Panc1 (cell line): Measurements from ENCODE around the gene EMID1. TPM values are rescaled to one million over a fixed set of nuclear protein-coding genes. Genes with fewer than 3 reads are reported as not detected.

Experiments used
- ATAC-seq: fragments of 200-7000 bp; cut with Tn5 transposase; 2 replicates; pipeline ENCODE4 v1.9.1; 2020; ENCODE audit warnings: mild to moderate bottlenecking, moderate library complexity
- BruUV-seq: library from RNA; stranded (reverse); fragments of 400-500 nt; replicated peaks from 2 replicates; lab custom pipeline; 2021; lab: Mats Ljungman, UMichigan
- CTCF ChIA-PET: fragments of 300-600 bp; sonication (Branson Sonifier 250); formaldehyde crosslinking; loops from one replicate; lab custom pipeline; 2022; ENCODE audit warnings: antibody characterized with exemption; lab: Charles Lee
- POLR2A ChIA-PET: fragments of 300-600 bp; sonication (Branson Sonifier 250); formaldehyde crosslinking; loops from one replicate; lab custom pipeline; 2022; ENCODE audit warnings: antibody characterized with exemption; lab: Charles Lee
- DNase-seq: peaks from one replicate; pipeline ENCODE4 v3.0.0-alpha.2; 2010; ENCODE audit warnings: low read depth, low spot score
- H3K27ac ChIP-seq: 2 replicates; pipeline ENCODE4 v1.5.1; 2011; ENCODE audit warnings: mild to moderate bottlenecking, low read length, inconsistent platforms
- H3K27me3 ChIP-seq: fragments of 200-500 bp; sonication (Bioruptor generic); 2 replicates; pipeline ENCODE4 v1.6.0; 2014; ENCODE audit warnings: low read length, inconsistent platforms; ENCODE audit not compliant: control insufficient read depth, insufficient read depth
- H3K36me3 ChIP-seq: fragments of 200-500 bp; sonication (Bioruptor generic); 2 replicates; pipeline ENCODE4 v1.5.1; 2014; ENCODE audit warnings: inconsistent platforms, mild to moderate bottlenecking, low read length, moderate library complexity; ENCODE audit not compliant: control insufficient read depth, insufficient read depth
- H3K4me1 ChIP-seq: 2 replicates; pipeline ENCODE4 v1.5.1; 2011; ENCODE audit warnings: inconsistent platforms, mild to moderate bottlenecking, low read length, moderate library complexity; ENCODE audit not compliant: control insufficient read depth, insufficient read depth
- H3K4me3 ChIP-seq, 2 experiments: 2 replicates each; pipeline ENCODE4 v1.5.1; 2011 to 2012; ENCODE audit warnings: low read depth in 2 of 2, low read length in 2 of 2, mild to moderate bottlenecking in 2 of 2, inconsistent platforms in 1 of 2, moderate library complexity in 1 of 2
- H3K9me3 ChIP-seq: fragments of 200-500 bp; sonication (Bioruptor generic); 2 replicates; pipeline ENCODE4 v1.5.1; 2014; ENCODE audit warnings: low read depth, mild to moderate bottlenecking, inconsistent platforms, low read length, moderate library complexity; ENCODE audit not compliant: control insufficient read depth, insufficient read depth
- CTCF ChIP-seq: fragments of 450-650 bp; IDR thresholded peaks from 2 replicates; pipeline ENCODE4 v1.5.1; 2017; ENCODE audit warnings: mild to moderate bottlenecking
- POLR2AphosphoS5 ChIP-seq: IDR thresholded peaks from 2 replicates; pipeline ENCODE4 v1.6.1; 2012; ENCODE audit warnings: mild to moderate bottlenecking, low read depth, low read length, moderate library complexity
- REST ChIP-seq, 2 experiments: IDR thresholded peaks; 2 replicates each; pipeline ENCODE4 v1.6.1; 2011 to 2012; ENCODE audit warnings: low read depth in 2 of 2, control low read depth in 1 of 2, low read length in 1 of 2, mild to moderate bottlenecking in 1 of 2, moderate library complexity in 1 of 2; ENCODE audit not compliant: insufficient read depth in 1 of 2
- SIN3A ChIP-seq: IDR thresholded peaks from 2 replicates; pipeline ENCODE4 v1.6.1; 2012; ENCODE audit warnings: low read depth, mild to moderate bottlenecking, low read length, moderate library complexity, borderline replicate concordance; ENCODE audit not compliant: insufficient read depth
- TCF7L2 ChIP-seq: IDR thresholded peaks from 2 replicates; pipeline ENCODE4 v1.6.1; 2011; ENCODE audit warnings: mild to moderate bottlenecking, low read depth, low read length, inconsistent platforms
- in situ Hi-C: cut with HindIII; loops from 2 replicates; pipeline ENCODE4 v1.10.0; 2016; ENCODE audit warnings: low sequenced_read_pairs, low pct_unique_long_range_greater_than_20kb
- intact Hi-C: fragments of 100-400 bp; cut with micrococcal nuclease; formaldehyde crosslinking; loops from one replicate; pipeline ENCODE4 v1.10.0; 2022; ENCODE audit not compliant: unreplicated experiment
- total RNA-seq: library from RNA; stranded (reverse); gene quantifications from one replicate; pipeline ENCODE4 v1.2.1, GENCODE V29; 2021; ENCODE audit not compliant: unreplicated experiment

The EMID1 gene
- total RNA-seq, 1 experiment from 2014 or later, result 1.1 TPM

GRCh38 chr22:29267462-29267857, 61.8 kb downstream of the EMID1 start:
- peaks cover 30% of the 10 kb centered on the region for H3K4me1 ChIP-seq
- peak overlapping the region; percentile 98 for H3K27ac ChIP-seq
- peaks cover 27% of the 10 kb centered on the region for H3K36me3 ChIP-seq
- peak overlapping the region; percentile 91 to 98 for H3K4me3 ChIP-seq
- intact Hi-C loops (no loop called here), in situ Hi-C loops (no loop called here)
- ATAC-seq (no peak), DNase-seq (no peak)
- BruUV-seq, result TSS peak; percentile 86
- ChIA-PET CTCF (no interaction called here), POLR2A (no interaction called here)
- no peaks in the 10 kb centered on the region for H3K9me3 ChIP-seq
- no peaks in the 10 kb centered on the region for H3K27me3 ChIP-seq
- no peak for TF ChIP-seq SIN3A
- no peak for TF ChIP-seq REST (IDR thresholded peaks at IDR 0.05; ENCODE audit: insufficient read depth in 1 of 2, low read depth in 2 of 2, low read length in 1 of 2)
- TF ChIP-seq POLR2AphosphoS5, result no peak
- no peak for TF ChIP-seq TCF7L2

GRCh38 chr22:29267858-29268510, 62.3 kb downstream of the EMID1 start, which contains the start of the genes EWSR1 and RHBDD3:
TSS of gene EWSR1 (plus strand) at chr22:29268268. CDS start at chr22:29268337, 69 bp downstream.
TSS of gene RHBDD3 (minus strand) at chr22:29267981. CDS start at chr22:29265626, 2,355 bp downstream.
- Histone ChIP-seq H3K27me3 (no peaks in the 10 kb centered on the region), H3K4me3 (peak within 1 kb of the TSS; percentile 91 to 98), H3K9me3 (no peaks in the 10 kb centered on the region), H3K4me1 (peaks cover 34% of the 10 kb centered on the region), H3K27ac (peak within 1 kb of the TSS; percentile 98), H3K36me3 (peaks cover 33% of the 10 kb centered on the region)
- ChIA-PET POLR2A (no interaction called here), CTCF (no interaction called here)
- in situ Hi-C loops (no loop called here), intact Hi-C loops (no loop called here)
- BruUV-seq, result no TSS peak
- ATAC-seq (peak; percentile 91), DNase-seq (peak; percentile 48)
- TF ChIP-seq POLR2AphosphoS5 (peak; percentile 71; the same call in 1 of the 2 replicates), TCF7L2 (peak; percentile 61; the same call in 1 of the 2 replicates), CTCF (no peak)
